ENCODE data around the gene RAB3A.

DNA sequence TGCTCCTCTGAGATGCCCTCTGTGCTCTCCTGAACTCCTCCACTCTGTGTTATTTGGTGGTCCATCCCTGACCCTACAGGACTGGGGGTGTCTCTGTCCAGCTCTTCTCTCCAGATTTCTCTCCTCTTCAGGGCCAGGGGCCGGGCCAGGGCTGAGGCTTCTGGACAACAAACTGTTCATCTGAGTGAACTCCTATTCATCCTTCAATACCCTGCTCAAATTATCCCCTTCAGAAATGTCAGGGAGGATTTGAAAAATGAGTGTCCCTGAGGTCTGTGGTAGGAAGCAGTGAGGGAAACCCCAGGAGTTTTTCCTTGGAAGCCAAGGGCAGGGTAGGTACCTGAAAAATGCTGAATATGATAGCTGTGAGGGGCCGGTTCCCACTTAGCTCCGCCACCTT, 14.8 kb upstream of the RAB3A start:
- no peak for TF ChIP-seq POLR2A (IDR thresholded peaks at IDR 0.05)
- TF ChIP-seq, protein P1, sequence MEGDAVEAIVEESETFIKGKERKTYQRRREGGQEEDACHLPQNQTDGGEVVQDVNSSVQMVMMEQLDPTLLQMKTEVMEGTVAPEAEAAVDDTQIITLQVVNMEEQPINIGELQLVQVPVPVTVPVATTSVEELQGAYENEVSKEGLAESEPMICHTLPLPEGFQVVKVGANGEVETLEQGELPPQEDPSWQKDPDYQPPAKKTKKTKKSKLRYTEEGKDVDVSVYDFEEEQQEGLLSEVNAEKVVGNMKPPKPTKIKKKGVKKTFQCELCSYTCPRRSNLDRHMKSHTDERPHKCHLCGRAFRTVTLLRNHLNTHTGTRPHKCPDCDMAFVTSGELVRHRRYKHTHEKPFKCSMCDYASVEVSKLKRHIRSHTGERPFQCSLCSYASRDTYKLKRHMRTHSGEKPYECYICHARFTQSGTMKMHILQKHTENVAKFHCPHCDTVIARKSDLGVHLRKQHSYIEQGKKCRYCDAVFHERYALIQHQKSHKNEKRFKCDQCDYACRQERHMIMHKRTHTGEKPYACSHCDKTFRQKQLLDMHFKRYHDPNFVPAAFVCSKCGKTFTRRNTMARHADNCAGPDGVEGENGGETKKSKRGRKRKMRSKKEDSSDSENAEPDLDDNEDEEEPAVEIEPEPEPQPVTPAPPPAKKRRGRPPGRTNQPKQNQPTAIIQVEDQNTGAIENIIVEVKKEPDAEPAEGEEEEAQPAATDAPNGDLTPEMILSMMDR (IDR thresholded peaks at IDR 0.05) = no peak

Measured in vagina (tissue), 2 donors.